GM19238 (cell line): Measurements from ENCODE around the gene FAM185A.
"Not testable (repeated sequence)": the region's sequence is repeated elsewhere in the genome, so short reads cannot be mapped to it uniquely, and the experiment has no call there.

Experiments
- DNase-seq: peaks from one replicate; pipeline ENCODE4 v3.0.0; 2011; ENCODE audit warnings: low spot score; ENCODE audit not compliant: insufficient read length

FAM185A gene

GRCh38 chr7:102829075-102829474, 80.3 kb downstream of the FAM185A start:
- DNase-seq: no peak

- DNase-seq: no peak
Measured at GRCh38 chr7:102830197-102830596, 81.4 kb downstream of the FAM185A start.

GRCh38 chr7:102832674-102833073, 83.9 kb downstream of the FAM185A start:
- no peak for DNase-seq

- no peak for DNase-seq
Measured at GRCh38 chr7:102833343-102833742, 84.5 kb downstream of the FAM185A start.

- no peak for DNase-seq
Measured at GRCh38 chr7:102834466-102834865, 85.7 kb downstream of the FAM185A start.

GRCh38 chr7:102834999-102835398, 86.2 kb downstream of the FAM185A start:
- peak; percentile 16 for DNase-seq

- DNase-seq: no peak
Measured at GRCh38 chr7:102836191-102836919, 87.6 kb downstream of the FAM185A start.

- DNase-seq: no peak
Measured at GRCh38 chr7:102836977-102837376, 88.2 kb downstream of the FAM185A start.

- DNase-seq: no peak
Measured at GRCh38 chr7:102837802-102838201, 89.0 kb downstream of the FAM185A start.

GRCh38 chr7:102838572-102839101, 89.8 kb downstream of the FAM185A start:
- DNase-seq: not testable (repeated sequence)

- DNase-seq: no peak
Measured at GRCh38 chr7:102840404-102840803, 91.6 kb downstream of the FAM185A start.

GRCh38 chr7:102841290-102841689, 92.5 kb downstream of the FAM185A start:
- no peak for DNase-seq

- DNase-seq: no peak
Measured at GRCh38 chr7:102842284-102842683, 93.5 kb downstream of the FAM185A start.

- DNase-seq: no peak
Measured at GRCh38 chr7:102843850-102844249, 95.1 kb downstream of the FAM185A start.

- DNase-seq: no peak
Measured at GRCh38 chr7:102845346-102845745, 96.5 kb downstream of the FAM185A start.

GRCh38 chr7:102849079-102849478, 100.3 kb downstream of the FAM185A start:
- no peak for DNase-seq

- DNase-seq: no peak
Measured at GRCh38 chr7:102849538-102849937, 100.7 kb downstream of the FAM185A start.

- no peak for DNase-seq
Measured at GRCh38 chr7:102856036-102856435, 107.2 kb downstream of the FAM185A start.
